ENCODE data around the gene PGAM2. TPM values are rescaled to one million over a fixed set of nuclear protein-coding genes. Genes with fewer than 3 reads are reported as not detected.
A peak's percentile ranks its signal among the peaks of the same experiment; 100 is the strongest.

PGAM2 gene
- total and polyA plus RNA-seq, 2 experiments from 2014 or later, result 2.9 to 7.8 TPM

DNA sequence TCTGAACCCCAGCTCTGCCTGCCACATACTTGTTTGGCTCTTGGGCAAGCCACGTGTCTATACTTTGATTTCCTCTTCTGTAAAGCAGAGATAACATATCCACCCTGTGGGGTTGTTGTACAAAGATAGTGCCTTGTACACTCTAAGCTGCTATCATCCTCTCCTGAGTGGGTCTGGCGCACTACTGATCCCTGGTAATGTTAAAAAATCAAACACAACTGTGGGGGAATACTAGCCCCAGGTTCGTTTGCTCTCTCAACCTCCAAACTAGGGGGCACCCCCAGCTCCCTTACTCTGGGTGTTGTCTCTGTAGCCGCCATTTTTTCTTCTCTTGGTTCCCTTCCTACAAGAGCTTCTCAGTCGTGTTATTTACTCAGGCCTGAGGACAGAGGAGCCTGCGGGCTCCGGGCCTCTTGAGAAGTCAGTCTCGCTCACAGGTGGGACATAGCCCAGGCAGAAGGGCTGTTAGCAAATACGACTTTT lies 15.9 kb upstream of the PGAM2 start:
- Mint-ChIP-seq H3K27ac (no peak overlapping the region), H3K4me3 (peak overlapping the region; percentile 80), H3K4me1 (peaks cover 17% of the 10 kb centered on the region), H3K9me3 (no peaks in the 10 kb centered on the region), H3K27me3 (ENCODE audit: insufficient read depth, low read depth, poor library complexity) (peaks cover 29% of the 10 kb centered on the region), H3K36me3 (ENCODE audit: low read depth) (peaks cover 25% of the 10 kb centered on the region)
- peaks cover 7% of the 10 kb centered on the region for H3K4me1 ChIP-seq (ENCODE audit: insufficient read depth)
- no peak overlapping the region for H2AFZ ChIP-seq
- H3K4me2 ChIP-seq, result peak overlapping the region; percentile 95
- ATAC-seq (no peak), DNase-seq (ENCODE audit: low spot score) (no peak)
- TF ChIP-seq STAT1 (IDR thresholded peaks at IDR 0.05; ENCODE audit: unreplicated experiment), result no peak
- TF ChIP-seq CREB1 (CRISPR knock-in tag; IDR thresholded peaks at IDR 0.05; ENCODE audit: low read depth), result no peak
- no peak for TF ChIP-seq JUNB (IDR thresholded peaks at IDR 0.05; ENCODE audit: unreplicated experiment)
- no peak for TF ChIP-seq ZNF114 (CRISPR knock-in tag; IDR thresholded peaks at IDR 0.05)
- no peak for TF ChIP-seq EZH2phosphoT487 (IDR thresholded peaks at IDR 0.05; ENCODE audit: unreplicated experiment)
- TF ChIP-seq, protein P1, sequence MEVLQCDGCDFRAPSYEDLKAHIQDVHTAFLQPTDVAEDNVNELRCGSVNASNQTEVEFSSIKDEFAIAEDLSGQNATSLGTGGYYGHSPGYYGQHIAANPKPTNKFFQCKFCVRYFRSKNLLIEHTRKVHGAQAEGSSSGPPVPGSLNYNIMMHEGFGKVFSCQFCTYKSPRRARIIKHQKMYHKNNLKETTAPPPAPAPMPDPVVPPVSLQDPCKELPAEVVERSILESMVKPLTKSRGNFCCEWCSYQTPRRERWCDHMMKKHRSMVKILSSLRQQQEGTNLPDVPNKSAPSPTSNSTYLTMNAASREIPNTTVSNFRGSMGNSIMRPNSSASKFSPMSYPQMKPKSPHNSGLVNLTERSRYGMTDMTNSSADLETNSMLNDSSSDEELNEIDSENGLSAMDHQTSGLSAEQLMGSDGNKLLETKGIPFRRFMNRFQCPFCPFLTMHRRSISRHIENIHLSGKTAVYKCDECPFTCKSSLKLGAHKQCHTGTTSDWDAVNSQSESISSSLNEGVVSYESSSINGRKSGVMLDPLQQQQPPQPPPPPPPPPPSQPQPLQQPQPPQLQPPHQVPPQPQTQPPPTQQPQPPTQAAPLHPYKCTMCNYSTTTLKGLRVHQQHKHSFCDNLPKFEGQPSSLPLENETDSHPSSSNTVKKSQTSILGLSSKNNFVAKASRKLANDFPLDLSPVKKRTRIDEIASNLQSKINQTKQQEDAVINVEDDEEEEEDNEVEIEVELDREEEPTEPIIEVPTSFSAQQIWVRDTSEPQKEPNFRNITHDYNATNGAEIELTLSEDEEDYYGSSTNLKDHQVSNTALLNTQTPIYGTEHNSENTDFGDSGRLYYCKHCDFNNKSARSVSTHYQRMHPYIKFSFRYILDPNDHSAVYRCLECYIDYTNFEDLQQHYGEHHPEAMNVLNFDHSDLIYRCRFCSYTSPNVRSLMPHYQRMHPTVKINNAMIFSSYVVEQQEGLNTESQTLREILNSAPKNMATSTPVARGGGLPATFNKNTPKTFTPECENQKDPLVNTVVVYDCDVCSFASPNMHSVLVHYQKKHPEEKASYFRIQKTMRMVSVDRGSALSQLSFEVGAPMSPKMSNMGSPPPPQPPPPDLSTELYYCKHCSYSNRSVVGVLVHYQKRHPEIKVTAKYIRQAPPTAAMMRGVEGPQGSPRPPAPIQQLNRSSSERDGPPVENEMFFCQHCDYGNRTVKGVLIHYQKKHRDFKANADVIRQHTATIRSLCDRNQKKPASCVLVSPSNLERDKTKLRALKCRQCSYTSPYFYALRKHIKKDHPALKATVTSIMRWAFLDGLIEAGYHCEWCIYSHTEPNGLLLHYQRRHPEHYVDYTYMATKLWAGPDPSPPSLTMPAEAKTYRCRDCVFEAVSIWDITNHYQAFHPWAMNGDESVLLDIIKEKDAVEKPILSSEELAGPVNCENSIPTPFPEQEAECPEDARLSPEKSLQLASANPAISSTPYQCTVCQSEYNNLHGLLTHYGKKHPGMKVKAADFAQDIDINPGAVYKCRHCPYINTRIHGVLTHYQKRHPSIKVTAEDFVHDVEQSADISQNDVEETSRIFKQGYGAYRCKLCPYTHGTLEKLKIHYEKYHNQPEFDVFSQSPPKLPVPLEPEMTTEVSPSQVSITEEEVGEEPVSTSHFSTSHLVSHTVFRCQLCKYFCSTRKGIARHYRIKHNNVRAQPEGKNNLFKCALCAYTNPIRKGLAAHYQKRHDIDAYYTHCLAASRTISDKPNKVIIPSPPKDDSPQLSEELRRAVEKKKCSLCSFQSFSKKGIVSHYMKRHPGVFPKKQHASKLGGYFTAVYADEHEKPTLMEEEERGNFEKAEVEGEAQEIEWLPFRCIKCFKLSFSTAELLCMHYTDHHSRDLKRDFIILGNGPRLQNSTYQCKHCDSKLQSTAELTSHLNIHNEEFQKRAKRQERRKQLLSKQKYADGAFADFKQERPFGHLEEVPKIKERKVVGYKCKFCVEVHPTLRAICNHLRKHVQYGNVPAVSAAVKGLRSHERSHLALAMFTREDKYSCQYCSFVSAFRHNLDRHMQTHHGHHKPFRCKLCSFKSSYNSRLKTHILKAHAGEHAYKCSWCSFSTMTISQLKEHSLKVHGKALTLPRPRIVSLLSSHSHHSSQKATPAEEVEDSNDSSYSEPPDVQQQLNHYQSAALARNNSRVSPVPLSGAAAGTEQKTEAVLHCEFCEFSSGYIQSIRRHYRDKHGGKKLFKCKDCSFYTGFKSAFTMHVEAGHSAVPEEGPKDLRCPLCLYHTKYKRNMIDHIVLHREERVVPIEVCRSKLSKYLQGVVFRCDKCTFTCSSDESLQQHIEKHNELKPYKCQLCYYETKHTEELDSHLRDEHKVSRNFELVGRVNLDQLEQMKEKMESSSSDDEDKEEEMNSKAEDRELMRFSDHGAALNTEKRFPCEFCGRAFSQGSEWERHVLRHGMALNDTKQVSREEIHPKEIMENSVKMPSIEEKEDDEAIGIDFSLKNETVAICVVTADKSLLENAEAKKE (CRISPR knock-in tag; IDR thresholded peaks at IDR 0.05), result no peak
- no peak for TF ChIP-seq POLR2AphosphoS5 (IDR thresholded peaks at IDR 0.05; ENCODE audit: low read depth)
- TF ChIP-seq, protein P2, sequence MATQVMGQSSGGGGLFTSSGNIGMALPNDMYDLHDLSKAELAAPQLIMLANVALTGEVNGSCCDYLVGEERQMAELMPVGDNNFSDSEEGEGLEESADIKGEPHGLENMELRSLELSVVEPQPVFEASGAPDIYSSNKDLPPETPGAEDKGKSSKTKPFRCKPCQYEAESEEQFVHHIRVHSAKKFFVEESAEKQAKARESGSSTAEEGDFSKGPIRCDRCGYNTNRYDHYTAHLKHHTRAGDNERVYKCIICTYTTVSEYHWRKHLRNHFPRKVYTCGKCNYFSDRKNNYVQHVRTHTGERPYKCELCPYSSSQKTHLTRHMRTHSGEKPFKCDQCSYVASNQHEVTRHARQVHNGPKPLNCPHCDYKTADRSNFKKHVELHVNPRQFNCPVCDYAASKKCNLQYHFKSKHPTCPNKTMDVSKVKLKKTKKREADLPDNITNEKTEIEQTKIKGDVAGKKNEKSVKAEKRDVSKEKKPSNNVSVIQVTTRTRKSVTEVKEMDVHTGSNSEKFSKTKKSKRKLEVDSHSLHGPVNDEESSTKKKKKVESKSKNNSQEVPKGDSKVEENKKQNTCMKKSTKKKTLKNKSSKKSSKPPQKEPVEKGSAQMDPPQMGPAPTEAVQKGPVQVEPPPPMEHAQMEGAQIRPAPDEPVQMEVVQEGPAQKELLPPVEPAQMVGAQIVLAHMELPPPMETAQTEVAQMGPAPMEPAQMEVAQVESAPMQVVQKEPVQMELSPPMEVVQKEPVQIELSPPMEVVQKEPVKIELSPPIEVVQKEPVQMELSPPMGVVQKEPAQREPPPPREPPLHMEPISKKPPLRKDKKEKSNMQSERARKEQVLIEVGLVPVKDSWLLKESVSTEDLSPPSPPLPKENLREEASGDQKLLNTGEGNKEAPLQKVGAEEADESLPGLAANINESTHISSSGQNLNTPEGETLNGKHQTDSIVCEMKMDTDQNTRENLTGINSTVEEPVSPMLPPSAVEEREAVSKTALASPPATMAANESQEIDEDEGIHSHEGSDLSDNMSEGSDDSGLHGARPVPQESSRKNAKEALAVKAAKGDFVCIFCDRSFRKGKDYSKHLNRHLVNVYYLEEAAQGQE (IDR thresholded peaks at IDR 0.05; ENCODE audit: unreplicated experiment), result no peak
- TF ChIP-seq, protein P3, sequence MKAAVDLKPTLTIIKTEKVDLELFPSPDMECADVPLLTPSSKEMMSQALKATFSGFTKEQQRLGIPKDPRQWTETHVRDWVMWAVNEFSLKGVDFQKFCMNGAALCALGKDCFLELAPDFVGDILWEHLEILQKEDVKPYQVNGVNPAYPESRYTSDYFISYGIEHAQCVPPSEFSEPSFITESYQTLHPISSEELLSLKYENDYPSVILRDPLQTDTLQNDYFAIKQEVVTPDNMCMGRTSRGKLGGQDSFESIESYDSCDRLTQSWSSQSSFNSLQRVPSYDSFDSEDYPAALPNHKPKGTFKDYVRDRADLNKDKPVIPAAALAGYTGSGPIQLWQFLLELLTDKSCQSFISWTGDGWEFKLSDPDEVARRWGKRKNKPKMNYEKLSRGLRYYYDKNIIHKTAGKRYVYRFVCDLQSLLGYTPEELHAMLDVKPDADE (IDR thresholded peaks at IDR 0.05), result no peak
- TF ChIP-seq, protein P4, sequence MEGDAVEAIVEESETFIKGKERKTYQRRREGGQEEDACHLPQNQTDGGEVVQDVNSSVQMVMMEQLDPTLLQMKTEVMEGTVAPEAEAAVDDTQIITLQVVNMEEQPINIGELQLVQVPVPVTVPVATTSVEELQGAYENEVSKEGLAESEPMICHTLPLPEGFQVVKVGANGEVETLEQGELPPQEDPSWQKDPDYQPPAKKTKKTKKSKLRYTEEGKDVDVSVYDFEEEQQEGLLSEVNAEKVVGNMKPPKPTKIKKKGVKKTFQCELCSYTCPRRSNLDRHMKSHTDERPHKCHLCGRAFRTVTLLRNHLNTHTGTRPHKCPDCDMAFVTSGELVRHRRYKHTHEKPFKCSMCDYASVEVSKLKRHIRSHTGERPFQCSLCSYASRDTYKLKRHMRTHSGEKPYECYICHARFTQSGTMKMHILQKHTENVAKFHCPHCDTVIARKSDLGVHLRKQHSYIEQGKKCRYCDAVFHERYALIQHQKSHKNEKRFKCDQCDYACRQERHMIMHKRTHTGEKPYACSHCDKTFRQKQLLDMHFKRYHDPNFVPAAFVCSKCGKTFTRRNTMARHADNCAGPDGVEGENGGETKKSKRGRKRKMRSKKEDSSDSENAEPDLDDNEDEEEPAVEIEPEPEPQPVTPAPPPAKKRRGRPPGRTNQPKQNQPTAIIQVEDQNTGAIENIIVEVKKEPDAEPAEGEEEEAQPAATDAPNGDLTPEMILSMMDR (conservative IDR thresholded peaks at IDR 0.05; ENCODE audit: low read depth in 2 of 2), result no peak
- TF ChIP-seq EZH2 (IDR thresholded peaks at IDR 0.05; ENCODE audit: low read depth, unreplicated experiment), result no peak
- TF ChIP-seq NANOG (IDR thresholded peaks at IDR 0.05; ENCODE audit: borderline replicate concordance), result no peak
- H4K20me1 ChIP-seq (replicated peaks; ENCODE audit: insufficient read depth), result no peaks in the 10 kb centered on the region
- peaks cover 4% of the 10 kb centered on the region; the same call in 1 of the 2 replicates for H3K27me3 ChIP-seq (ENCODE audit: insufficient read depth)
- no peaks in the 10 kb centered on the region for H3K36me3 ChIP-seq (ENCODE audit: insufficient read depth)
- H3K9me2 ChIP-seq (ENCODE audit: insufficient read depth), result no peaks in the 10 kb centered on the region
- H3F3A ChIP-seq (replicated peaks; ENCODE audit: low read depth), result no peaks in the 10 kb centered on the region; the same call in 1 of the 2 replicates
- H3K27ac ChIP-seq (ENCODE audit: low read depth), result no peak overlapping the region
- H3K4me3 ChIP-seq, result peak overlapping the region; percentile 94; the same call in 1 of the 2 replicates
- H3K79me2 ChIP-seq (replicated peaks; ENCODE audit: insufficient read depth), result no peaks in the 10 kb centered on the region
